Measurements from ENCODE around the gene GCNA. TPM values are rescaled to one million over a fixed set of nuclear protein-coding genes. Genes with fewer than 3 reads are reported as not detected.

The GCNA gene
- total RNA-seq, 1 experiment from 2014 or later: 0.98 TPM

DNA sequence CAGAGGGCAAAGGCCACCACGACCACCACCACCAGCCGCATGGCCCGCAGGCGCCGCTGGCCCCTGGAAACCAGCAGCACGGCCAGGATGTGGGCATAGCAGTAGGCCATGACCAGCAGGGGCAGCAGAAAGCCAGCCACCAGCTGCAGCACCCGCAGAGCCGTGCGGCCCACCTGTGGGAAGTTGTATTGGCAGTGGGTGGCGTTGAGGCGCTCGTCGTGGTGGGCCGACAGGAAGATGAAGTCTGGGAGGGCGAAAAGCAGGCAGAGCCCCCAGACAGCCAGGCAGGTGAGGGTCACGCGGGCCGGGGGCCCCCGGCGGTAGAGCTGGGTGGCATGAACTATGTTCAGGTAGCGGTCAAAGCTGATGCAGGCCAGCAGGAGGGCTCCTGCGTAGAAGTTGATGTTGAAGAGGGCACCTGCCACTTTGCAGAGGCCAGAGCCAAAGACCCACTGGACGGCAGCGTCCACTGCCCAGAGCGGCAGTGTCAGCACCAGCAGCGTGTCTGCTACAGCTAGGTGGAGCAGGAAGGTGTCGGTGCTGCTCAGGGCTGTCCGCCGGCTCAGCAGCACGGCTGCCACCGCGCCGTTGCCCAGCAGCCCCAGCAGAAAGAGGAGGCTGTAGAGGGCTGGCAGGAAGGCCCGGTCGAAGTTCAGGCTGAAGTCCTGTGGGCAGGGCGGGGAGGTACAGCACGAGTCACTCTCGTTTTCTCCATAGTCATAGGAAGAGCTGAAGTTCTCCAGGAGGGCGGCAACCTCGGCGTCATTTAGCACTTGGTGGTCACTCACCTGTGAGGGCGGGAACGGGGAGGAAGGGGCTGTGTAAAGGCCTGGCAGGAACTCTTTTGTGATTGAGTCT lies 38.7 kb downstream of the GCNA start:
- H3K27ac ChIP-seq (ENCODE audit: low read depth, low read length): no peak overlapping the region
- H3K4me3 ChIP-seq (replicated peaks in 1 of 2; ENCODE audit: low read depth in 1 of 2, low read length in 2 of 2): no peak overlapping the region
- no peak overlapping the region for H3K4me2 ChIP-seq (ENCODE audit: low read length)
- H3K9me3 ChIP-seq (ENCODE audit: control insufficient read depth in 1 of 2, insufficient read depth in 1 of 2, low read depth in 1 of 2, low read length in 2 of 2): no peaks in the 10 kb centered on the region
- ChIA-PET RAD21 (ENCODE audit: low non-redundant PET in 1 of 2, low total read pairs in 2 of 2, uncharacterized antibody in 2 of 2, unreplicated experiment in 2 of 2) (no interaction called here), POLR2A (no interaction called here), CTCF (no interaction called here)
- TF ChIP-seq, protein P1, sequence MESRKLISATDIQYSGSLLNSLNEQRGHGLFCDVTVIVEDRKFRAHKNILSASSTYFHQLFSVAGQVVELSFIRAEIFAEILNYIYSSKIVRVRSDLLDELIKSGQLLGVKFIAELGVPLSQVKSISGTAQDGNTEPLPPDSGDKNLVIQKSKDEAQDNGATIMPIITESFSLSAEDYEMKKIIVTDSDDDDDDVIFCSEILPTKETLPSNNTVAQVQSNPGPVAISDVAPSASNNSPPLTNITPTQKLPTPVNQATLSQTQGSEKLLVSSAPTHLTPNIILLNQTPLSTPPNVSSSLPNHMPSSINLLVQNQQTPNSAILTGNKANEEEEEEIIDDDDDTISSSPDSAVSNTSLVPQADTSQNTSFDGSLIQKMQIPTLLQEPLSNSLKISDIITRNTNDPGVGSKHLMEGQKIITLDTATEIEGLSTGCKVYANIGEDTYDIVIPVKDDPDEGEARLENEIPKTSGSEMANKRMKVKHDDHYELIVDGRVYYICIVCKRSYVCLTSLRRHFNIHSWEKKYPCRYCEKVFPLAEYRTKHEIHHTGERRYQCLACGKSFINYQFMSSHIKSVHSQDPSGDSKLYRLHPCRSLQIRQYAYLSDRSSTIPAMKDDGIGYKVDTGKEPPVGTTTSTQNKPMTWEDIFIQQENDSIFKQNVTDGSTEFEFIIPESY (IDR thresholded peaks at IDR 0.05; ENCODE audit: extremely low read depth, insufficient replicate concordance, low read length): no peak
- TF ChIP-seq POLR2A (IDR thresholded peaks at IDR 0.05; ENCODE audit: borderline replicate concordance, extremely low read depth, insufficient read depth, insufficient read length) (no peak), EZH2 (IDR thresholded peaks at IDR 0.05) (no peak), TCF7L2 (IDR thresholded peaks at IDR 0.05; ENCODE audit: borderline replicate concordance, extremely low read depth, insufficient read depth, insufficient read length) (no peak), SIN3A (IDR thresholded peaks at IDR 0.05; ENCODE audit: low read depth) (no peak), SRF (IDR thresholded peaks at IDR 0.05; ENCODE audit: low read depth) (no peak)
- TF ChIP-seq, protein P2, sequence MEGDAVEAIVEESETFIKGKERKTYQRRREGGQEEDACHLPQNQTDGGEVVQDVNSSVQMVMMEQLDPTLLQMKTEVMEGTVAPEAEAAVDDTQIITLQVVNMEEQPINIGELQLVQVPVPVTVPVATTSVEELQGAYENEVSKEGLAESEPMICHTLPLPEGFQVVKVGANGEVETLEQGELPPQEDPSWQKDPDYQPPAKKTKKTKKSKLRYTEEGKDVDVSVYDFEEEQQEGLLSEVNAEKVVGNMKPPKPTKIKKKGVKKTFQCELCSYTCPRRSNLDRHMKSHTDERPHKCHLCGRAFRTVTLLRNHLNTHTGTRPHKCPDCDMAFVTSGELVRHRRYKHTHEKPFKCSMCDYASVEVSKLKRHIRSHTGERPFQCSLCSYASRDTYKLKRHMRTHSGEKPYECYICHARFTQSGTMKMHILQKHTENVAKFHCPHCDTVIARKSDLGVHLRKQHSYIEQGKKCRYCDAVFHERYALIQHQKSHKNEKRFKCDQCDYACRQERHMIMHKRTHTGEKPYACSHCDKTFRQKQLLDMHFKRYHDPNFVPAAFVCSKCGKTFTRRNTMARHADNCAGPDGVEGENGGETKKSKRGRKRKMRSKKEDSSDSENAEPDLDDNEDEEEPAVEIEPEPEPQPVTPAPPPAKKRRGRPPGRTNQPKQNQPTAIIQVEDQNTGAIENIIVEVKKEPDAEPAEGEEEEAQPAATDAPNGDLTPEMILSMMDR (IDR thresholded peaks at IDR 0.05 in 2 of 3, conservative IDR thresholded peaks at IDR 0.05 in 1 of 3; ENCODE audit: borderline replicate concordance in 1 of 3, insufficient read depth in 1 of 3, low read depth in 2 of 3, low read length in 2 of 3): no peak
- no peak overlapping the region for H2AFZ ChIP-seq (ENCODE audit: low read depth, low read length, poor library complexity, severe bottlenecking)
- H3K79me2 ChIP-seq (ENCODE audit: insufficient read depth, low read length): no peaks in the 10 kb centered on the region
- no peaks in the 10 kb centered on the region for H3K9me2 ChIP-seq (ENCODE audit: insufficient read depth)
- ATAC-seq (no peak), DNase-seq (ENCODE audit: low read depth, low spot score) (no peak)
- no peaks in the 10 kb centered on the region for H4K20me1 ChIP-seq (ENCODE audit: insufficient read depth)
- intact Hi-C loops (cut with micrococcal nuclease): no loop called here
- BruUV-seq (replicated peaks): no TSS peak
- no peaks in the 10 kb centered on the region for H3K36me3 ChIP-seq (ENCODE audit: control insufficient read depth in 1 of 2, insufficient read depth in 2 of 2, low read length in 2 of 2)
- no peaks in the 10 kb centered on the region; a peak in 1 of 4 replicates for H3K4me1 ChIP-seq (ENCODE audit: control insufficient read depth in 1 of 2, insufficient read depth in 2 of 2, low read length in 2 of 2)
- H3K9ac ChIP-seq (ENCODE audit: low read length): no peak overlapping the region
- no peaks in the 10 kb centered on the region for H3K27me3 ChIP-seq (ENCODE audit: insufficient read depth, low read length)

All from HCT116 (cell line).